Inferior parietal cortex (tissue), 1 donor: ENCODE data around the gene KRT80.

Experiments used
- DNase-seq: peaks from one replicate; pipeline ENCODE4 v3.0.0-alpha.2; 2016; ENCODE audit errors: extremely low spot score

The KRT80 gene

GRCh38 chr12:52198454-52199215 lies 6.8 kb upstream of the KRT80 start:
- no peak for DNase-seq

GRCh38 chr12:52197371-52198231 lies 5.8 kb upstream of the KRT80 start:
- no peak for DNase-seq

GRCh38 chr12:52195065-52195730 lies 3.4 kb upstream of the KRT80 start:
- DNase-seq = no peak

GRCh38 chr12:52193991-52194390 lies 2.2 kb upstream of the KRT80 start:
- DNase-seq = no peak

- no peak for DNase-seq
These were observed 1.7 kb upstream of the KRT80 start for GRCh38 chr12:52193532-52193931.

- DNase-seq = no peak
These were observed 719 bp downstream of the KRT80 start for GRCh38 chr12:52190860-52191729.

GRCh38 chr12:52189376-52190174 lies 2.2 kb downstream of the KRT80 start:
- no peak for DNase-seq

- no peak for DNase-seq
These were observed 3.2 kb downstream of the KRT80 start for GRCh38 chr12:52188658-52189057.

- DNase-seq = no peak
These were observed 4.2 kb downstream of the KRT80 start for GRCh38 chr12:52187640-52188039.

GRCh38 chr12:52187206-52187605 lies 4.6 kb downstream of the KRT80 start:
- DNase-seq = no peak

GRCh38 chr12:52186118-52186840 lies 5.5 kb downstream of the KRT80 start:
- no peak for DNase-seq

- no peak for DNase-seq
These were observed 6.3 kb downstream of the KRT80 start for GRCh38 chr12:52185400-52185967.

- no peak for DNase-seq
These were observed 7.0 kb downstream of the KRT80 start for GRCh38 chr12:52184813-52185212.

- no peak for DNase-seq
These were observed 7.8 kb downstream of the KRT80 start for GRCh38 chr12:52183971-52184370.

GRCh38 chr12:52183544-52183910 lies 8.3 kb downstream of the KRT80 start:
- no peak for DNase-seq

- DNase-seq = no peak
These were observed 8.8 kb downstream of the KRT80 start for GRCh38 chr12:52182898-52183543.

GRCh38 chr12:52182384-52182783 lies 9.4 kb downstream of the KRT80 start:
- DNase-seq = no peak

GRCh38 chr12:52181746-52182145 lies 10.1 kb downstream of the KRT80 start:
- no peak for DNase-seq

GRCh38 chr12:52180971-52181628 lies 10.7 kb downstream of the KRT80 start:
- DNase-seq = no peak
